ENCODE data around the gene GSTT2. TPM values are rescaled to one million over a fixed set of nuclear protein-coding genes. Genes with fewer than 3 reads are reported as not detected.

GSTT2 gene
- total RNA-seq, 1 donor from 2014 or later: 0.76 TPM

DNA sequence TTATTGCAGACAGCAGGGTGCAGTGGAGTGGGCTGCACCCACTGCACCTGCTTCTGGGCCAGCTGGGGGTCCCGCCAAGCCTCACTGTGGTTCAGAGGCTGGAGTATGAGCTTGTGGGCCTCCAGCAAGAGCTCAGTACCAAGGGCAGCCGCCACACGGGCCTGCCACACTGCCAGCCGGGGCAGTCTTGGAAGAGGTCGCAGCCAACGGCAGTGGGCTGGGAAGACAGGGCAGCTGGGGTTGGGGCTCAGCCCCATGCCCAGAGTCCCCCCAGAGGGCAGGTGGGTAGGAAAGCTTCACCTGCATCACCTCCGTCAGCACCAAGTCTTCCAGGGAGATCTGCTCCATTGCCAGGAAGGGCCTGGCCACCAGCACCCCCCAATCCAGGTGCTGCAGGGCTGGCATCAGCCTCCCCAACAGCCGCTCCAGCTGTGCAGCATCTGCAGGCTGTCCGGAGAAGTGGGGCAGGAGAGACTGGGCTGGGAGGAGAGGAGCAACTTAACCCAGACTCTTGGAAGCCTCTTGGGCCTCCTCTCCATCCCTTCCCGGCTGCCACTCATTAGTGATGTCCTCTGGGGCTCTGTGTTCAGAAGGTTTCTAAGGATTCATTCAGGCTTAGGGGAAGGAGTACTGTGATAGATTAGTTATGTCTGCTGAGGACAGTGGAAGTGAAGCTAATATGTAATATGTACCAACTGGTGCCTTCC is 26.4 kb downstream of the GSTT2 start:
- H3K9me3 Mint-ChIP-seq (ENCODE audit: unreplicated experiment): peaks cover 6% of the 10 kb centered on the region
- no peak for DNase-seq
- H3K4me3 Mint-ChIP-seq (ENCODE audit: unreplicated experiment): no peak overlapping the region
- no peak for TF ChIP-seq CTCF (IDR thresholded peaks at IDR 0.05; ENCODE audit: partially characterized antibody, unreplicated experiment)
- peaks cover 19% of the 10 kb centered on the region for H3K27me3 Mint-ChIP-seq (ENCODE audit: unreplicated experiment)
- peaks cover 9% of the 10 kb centered on the region for H3K4me1 Mint-ChIP-seq (ENCODE audit: low read depth, unreplicated experiment)
- no peak overlapping the region for H3K27ac Mint-ChIP-seq (ENCODE audit: unreplicated experiment)
- peaks cover 4% of the 10 kb centered on the region for H3K36me3 Mint-ChIP-seq (ENCODE audit: unreplicated experiment)

GRCh38 chr22:24006914-24007214 is 26.9 kb downstream of the GSTT2 start:
- TF ChIP-seq CTCF (IDR thresholded peaks at IDR 0.05; ENCODE audit: partially characterized antibody, unreplicated experiment): no peak
- Mint-ChIP-seq H3K4me1 (ENCODE audit: low read depth, unreplicated experiment) (peaks cover 9% of the 10 kb centered on the region), H3K4me3 (ENCODE audit: unreplicated experiment) (no peak overlapping the region), H3K27me3 (ENCODE audit: unreplicated experiment) (peaks cover 15% of the 10 kb centered on the region), H3K9me3 (ENCODE audit: unreplicated experiment) (peaks cover 6% of the 10 kb centered on the region), H3K27ac (ENCODE audit: unreplicated experiment) (no peak overlapping the region), H3K36me3 (ENCODE audit: unreplicated experiment) (peaks cover 4% of the 10 kb centered on the region)
- no peak for DNase-seq

GRCh38 chr22:24007253-24008021 is 27.5 kb downstream of the GSTT2 start:
- Mint-ChIP-seq H3K27ac (ENCODE audit: unreplicated experiment) (no peak overlapping the region), H3K36me3 (ENCODE audit: unreplicated experiment) (peaks cover 4% of the 10 kb centered on the region), H3K27me3 (ENCODE audit: unreplicated experiment) (peaks cover 10% of the 10 kb centered on the region), H3K9me3 (ENCODE audit: unreplicated experiment) (peaks cover 6% of the 10 kb centered on the region), H3K4me3 (ENCODE audit: unreplicated experiment) (no peak overlapping the region), H3K4me1 (ENCODE audit: low read depth, unreplicated experiment) (peaks cover 11% of the 10 kb centered on the region)
- TF ChIP-seq CTCF (IDR thresholded peaks at IDR 0.05; ENCODE audit: partially characterized antibody, unreplicated experiment): no peak
- no peak for DNase-seq

DNA sequence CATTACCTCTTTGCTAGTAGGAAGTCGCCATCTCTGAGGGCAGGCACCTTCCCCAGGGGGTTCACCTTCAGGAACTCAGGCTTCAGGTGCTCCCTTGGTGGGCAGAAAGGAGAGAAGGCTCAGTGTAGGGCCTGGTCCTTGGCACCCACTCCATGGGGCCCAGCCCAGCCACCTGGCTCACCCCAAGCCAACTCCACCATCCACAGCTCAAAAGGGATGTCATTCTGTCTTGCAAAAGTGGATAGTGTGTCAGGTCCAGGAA is 28.0 kb downstream of the GSTT2 start:
- H3K9me3 Mint-ChIP-seq (ENCODE audit: unreplicated experiment): peaks cover 6% of the 10 kb centered on the region
- DNase-seq: no peak
- peaks cover 4% of the 10 kb centered on the region for H3K36me3 Mint-ChIP-seq (ENCODE audit: unreplicated experiment)
- H3K27me3 Mint-ChIP-seq (ENCODE audit: unreplicated experiment): peaks cover 8% of the 10 kb centered on the region
- H3K4me3 Mint-ChIP-seq (ENCODE audit: unreplicated experiment): no peak overlapping the region
- no peak overlapping the region for H3K27ac Mint-ChIP-seq (ENCODE audit: unreplicated experiment)
- peaks cover 11% of the 10 kb centered on the region for H3K4me1 Mint-ChIP-seq (ENCODE audit: low read depth, unreplicated experiment)
- TF ChIP-seq CTCF (IDR thresholded peaks at IDR 0.05; ENCODE audit: partially characterized antibody, unreplicated experiment): no peak
